ENCODE measurements around the gene GPR35. TPM values are rescaled to one million over a fixed set of nuclear protein-coding genes. Genes with fewer than 3 reads are reported as not detected.
"Not testable (repeated sequence)": the region's sequence is repeated elsewhere in the genome, so short reads cannot be mapped to it uniquely, and the experiment has no call there.

GPR35 gene
- total RNA-seq, 1 donor from 2014 or later = 4.7 TPM

- Histone ChIP-seq H3K4me1 (no peaks in the 10 kb centered on the region), H3K4me3 (no peak overlapping the region), H3K9me3 (no peaks in the 10 kb centered on the region), H3K27me3 (ENCODE audit: low read depth) (peaks cover 7% of the 10 kb centered on the region), H3K27ac (no peak overlapping the region), H3K36me3 (no peaks in the 10 kb centered on the region)
- intact Hi-C loops (cut with DNase I) = no loop called here
- DNase-seq (no peak), ATAC-seq (no peak)
- TF ChIP-seq CTCF (IDR thresholded peaks at IDR 0.05) = no peak
Measured at GRCh38 chr2:240655931-240656886, 30.9 kb downstream of the GPR35 start.

GRCh38 chr2:240659883-240660282 lies 34.6 kb downstream of the GPR35 start:
- H3K36me3 ChIP-seq; H3K4me3 ChIP-seq; ATAC-seq; H3K27me3 ChIP-seq (ENCODE audit: low read depth); DNase-seq; H3K4me1 ChIP-seq; H3K9me3 ChIP-seq; intact Hi-C loops (cut with DNase I); H3K27ac ChIP-seq: not testable (repeated sequence)

- H3K9me3 ChIP-seq = no peaks in the 10 kb centered on the region
- peaks cover 12% of the 10 kb centered on the region for H3K27me3 ChIP-seq (ENCODE audit: low read depth)
- intact Hi-C loops (cut with DNase I) = no loop called here
- no peak overlapping the region for H3K27ac ChIP-seq
- no peaks in the 10 kb centered on the region for H3K36me3 ChIP-seq
- DNase-seq (no peak), ATAC-seq (no peak)
- no peak overlapping the region for H3K4me3 ChIP-seq
- no peak for TF ChIP-seq CTCF (IDR thresholded peaks at IDR 0.05)
- H3K4me1 ChIP-seq = no peaks in the 10 kb centered on the region
Measured at GRCh38 chr2:240662681-240663080, 37.4 kb downstream of the GPR35 start.

- H3K27me3 ChIP-seq (ENCODE audit: low read depth) = peaks cover 14% of the 10 kb centered on the region
- ATAC-seq (no peak), DNase-seq (no peak)
- no peak overlapping the region for H3K27ac ChIP-seq
- H3K36me3 ChIP-seq = no peaks in the 10 kb centered on the region
- no peaks in the 10 kb centered on the region for H3K9me3 ChIP-seq
- H3K4me3 ChIP-seq = no peak overlapping the region
- TF ChIP-seq CTCF (IDR thresholded peaks at IDR 0.05) = no peak
- no peaks in the 10 kb centered on the region for H3K4me1 ChIP-seq
- intact Hi-C loops (cut with DNase I) = no loop called here
Measured at GRCh38 chr2:240663546-240664190, 38.4 kb downstream of the GPR35 start.

- Histone ChIP-seq H3K36me3 (no peaks in the 10 kb centered on the region), H3K4me3 (no peak overlapping the region), H3K4me1 (no peaks in the 10 kb centered on the region), H3K9me3 (no peaks in the 10 kb centered on the region), H3K27ac (no peak overlapping the region), H3K27me3 (ENCODE audit: low read depth) (peaks cover 14% of the 10 kb centered on the region)
- ATAC-seq = no peak
- DNase-seq = no peak
- TF ChIP-seq CTCF (IDR thresholded peaks at IDR 0.05) = no peak
- intact Hi-C loops (cut with DNase I) = no loop called here
Measured at GRCh38 chr2:240664622-240665021, 39.3 kb downstream of the GPR35 start.

- DNase-seq = no peak
- no peak for ATAC-seq
- TF ChIP-seq CTCF (IDR thresholded peaks at IDR 0.05) = no peak
- Histone ChIP-seq H3K27ac (no peak overlapping the region), H3K27me3 (ENCODE audit: low read depth) (peaks cover 21% of the 10 kb centered on the region), H3K36me3 (no peaks in the 10 kb centered on the region), H3K9me3 (no peaks in the 10 kb centered on the region), H3K4me3 (no peak overlapping the region), H3K4me1 (no peaks in the 10 kb centered on the region)
- intact Hi-C loops (cut with DNase I) = no loop called here
Measured at GRCh38 chr2:240670402-240670801, 45.1 kb downstream of the GPR35 start.

Measured in lower lobe of right lung (tissue), 2 donors.